ENCODE measurements around the gene PIGL. TPM values are rescaled to one million over a fixed set of nuclear protein-coding genes. Genes with fewer than 3 reads are reported as not detected.

The PIGL gene
- total RNA-seq, 2 donors from 2014 or later = 52.1 to 124 TPM

GRCh38 chr17:16329519-16330271 lies 112.7 kb downstream of the PIGL start:
- TF ChIP-seq, protein P1, sequence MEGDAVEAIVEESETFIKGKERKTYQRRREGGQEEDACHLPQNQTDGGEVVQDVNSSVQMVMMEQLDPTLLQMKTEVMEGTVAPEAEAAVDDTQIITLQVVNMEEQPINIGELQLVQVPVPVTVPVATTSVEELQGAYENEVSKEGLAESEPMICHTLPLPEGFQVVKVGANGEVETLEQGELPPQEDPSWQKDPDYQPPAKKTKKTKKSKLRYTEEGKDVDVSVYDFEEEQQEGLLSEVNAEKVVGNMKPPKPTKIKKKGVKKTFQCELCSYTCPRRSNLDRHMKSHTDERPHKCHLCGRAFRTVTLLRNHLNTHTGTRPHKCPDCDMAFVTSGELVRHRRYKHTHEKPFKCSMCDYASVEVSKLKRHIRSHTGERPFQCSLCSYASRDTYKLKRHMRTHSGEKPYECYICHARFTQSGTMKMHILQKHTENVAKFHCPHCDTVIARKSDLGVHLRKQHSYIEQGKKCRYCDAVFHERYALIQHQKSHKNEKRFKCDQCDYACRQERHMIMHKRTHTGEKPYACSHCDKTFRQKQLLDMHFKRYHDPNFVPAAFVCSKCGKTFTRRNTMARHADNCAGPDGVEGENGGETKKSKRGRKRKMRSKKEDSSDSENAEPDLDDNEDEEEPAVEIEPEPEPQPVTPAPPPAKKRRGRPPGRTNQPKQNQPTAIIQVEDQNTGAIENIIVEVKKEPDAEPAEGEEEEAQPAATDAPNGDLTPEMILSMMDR (IDR thresholded peaks at IDR 0.05) = no peak
- Histone ChIP-seq H3K9me3 (no peaks in the 10 kb centered on the region), H3K4me1 (ENCODE audit: control insufficient read depth in 1 of 2, low read depth in 2 of 2) (peaks cover 0 to 12% of the 10 kb centered on the region in 2 donors), H3K4me3 (peak overlapping the region; percentile 64), H3K27ac (no peak overlapping the region), H3K36me3 (peaks cover 7% of the 10 kb centered on the region), H3K27me3 (replicated peaks; ENCODE audit: insufficient read depth) (no peaks in the 10 kb centered on the region)
- DNase-seq (ENCODE audit: low spot score) = no peak
- ATAC-seq (ENCODE audit: insufficient number of reproducible peaks, low FRiP score, low read depth) = peak; percentile 60

DNA sequence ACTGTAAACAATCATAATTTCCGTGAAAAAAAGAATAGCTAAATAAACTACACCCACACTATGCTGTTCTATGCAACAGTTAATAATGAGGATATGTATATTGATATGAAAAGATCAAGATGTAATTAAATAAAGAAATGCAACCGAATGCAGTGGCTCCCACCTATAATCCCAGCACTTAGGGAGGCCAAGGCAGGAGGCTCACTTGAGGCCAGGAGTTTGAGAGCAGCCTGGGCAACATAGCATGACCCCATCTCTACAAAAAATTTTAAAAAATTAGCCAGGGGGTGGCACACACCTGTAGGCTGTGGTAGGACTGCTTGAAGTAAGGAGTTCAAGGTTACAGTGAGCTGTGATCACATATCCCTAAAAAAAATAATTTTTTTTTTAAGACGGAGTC lies 121.4 kb downstream of the PIGL start:
- no peaks in the 10 kb centered on the region for H3K36me3 ChIP-seq
- no peak overlapping the region for H3K4me3 ChIP-seq
- ATAC-seq (ENCODE audit: insufficient number of reproducible peaks, low FRiP score, low read depth) (no peak), DNase-seq (ENCODE audit: low spot score) (no peak)
- H3K27ac ChIP-seq = no peak overlapping the region
- no peaks in the 10 kb centered on the region for H3K4me1 ChIP-seq (ENCODE audit: control insufficient read depth in 1 of 2, low read depth in 2 of 2)
- TF ChIP-seq, protein P1 (IDR thresholded peaks at IDR 0.05) = no peak
- H3K9me3 ChIP-seq = no peaks in the 10 kb centered on the region
- H3K27me3 ChIP-seq (replicated peaks; ENCODE audit: insufficient read depth) = no peaks in the 10 kb centered on the region

- H3K4me1 ChIP-seq (ENCODE audit: control insufficient read depth in 1 of 2, low read depth in 2 of 2) = no peaks in the 10 kb centered on the region
- no peaks in the 10 kb centered on the region for H3K9me3 ChIP-seq
- no peak for ATAC-seq (ENCODE audit: insufficient number of reproducible peaks, low FRiP score, low read depth)
- DNase-seq (ENCODE audit: low spot score) = no peak
- H3K27ac ChIP-seq = no peak overlapping the region
- no peak overlapping the region for H3K4me3 ChIP-seq
- H3K27me3 ChIP-seq (replicated peaks; ENCODE audit: insufficient read depth) = no peaks in the 10 kb centered on the region
- TF ChIP-seq, protein P1 (IDR thresholded peaks at IDR 0.05) = no peak
- peaks cover 7% of the 10 kb centered on the region for H3K36me3 ChIP-seq
Observed at GRCh38 chr17:16339402-16339801, 122.4 kb downstream of the PIGL start.

GRCh38 chr17:16339959-16340358 lies 122.9 kb downstream of the PIGL start:
- Histone ChIP-seq H3K9me3 (no peaks in the 10 kb centered on the region), H3K4me3 (no peak overlapping the region), H3K27ac (no peak overlapping the region), H3K27me3 (replicated peaks; ENCODE audit: insufficient read depth) (no peaks in the 10 kb centered on the region), H3K4me1 (ENCODE audit: control insufficient read depth in 1 of 2, low read depth in 2 of 2) (no peaks in the 10 kb centered on the region), H3K36me3 (peaks cover 8% of the 10 kb centered on the region)
- DNase-seq (ENCODE audit: low spot score) (no peak), ATAC-seq (ENCODE audit: insufficient number of reproducible peaks, low FRiP score, low read depth) (no peak)
- TF ChIP-seq, protein P1 (IDR thresholded peaks at IDR 0.05) = no peak

DNA sequence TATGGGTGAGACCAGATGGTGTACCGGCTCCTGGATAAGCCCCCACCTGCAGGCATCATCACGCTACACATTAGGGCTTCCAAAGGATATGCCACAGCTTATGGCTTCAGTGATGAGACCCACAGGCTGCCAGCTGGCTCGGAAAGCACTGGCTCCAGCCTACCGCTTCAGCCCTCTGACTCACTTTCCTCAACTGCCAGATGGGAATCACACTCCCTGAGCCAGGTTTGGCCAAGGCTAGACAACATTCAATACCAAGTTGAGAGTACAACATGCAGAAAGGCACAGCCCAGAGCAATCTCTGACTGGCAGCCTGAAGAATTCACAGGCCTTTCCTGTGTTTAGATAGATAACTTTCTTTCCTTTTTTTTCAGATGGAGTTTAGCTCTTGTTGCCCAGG lies 126.0 kb downstream of the PIGL start:
- H3K27ac ChIP-seq = no peak overlapping the region
- no peak for ATAC-seq (ENCODE audit: insufficient number of reproducible peaks, low FRiP score, low read depth)
- TF ChIP-seq, protein P1 (IDR thresholded peaks at IDR 0.05) = no peak
- H3K4me1 ChIP-seq (ENCODE audit: control insufficient read depth in 1 of 2, low read depth in 2 of 2) = no peaks in the 10 kb centered on the region
- H3K9me3 ChIP-seq = no peaks in the 10 kb centered on the region
- DNase-seq (ENCODE audit: low spot score) = no peak
- no peaks in the 10 kb centered on the region for H3K27me3 ChIP-seq (replicated peaks; ENCODE audit: insufficient read depth)
- no peak overlapping the region for H3K4me3 ChIP-seq
- H3K36me3 ChIP-seq = peaks cover 8% of the 10 kb centered on the region

All from thoracic aorta (tissue), 2 donors.